K562 (cell line): Measurements from ENCODE around the gene CRABP2.

ENCODE experiments used
- JUND ChIP-seq, 2 experiments: IDR thresholded peaks; 2 replicates in 1 of 2; 3 replicates in 1 of 2; pipeline ENCODE4 v1.6.1; 2011; ENCODE audit warnings: borderline replicate concordance in 2 of 2, low read depth in 2 of 2, low read length in 2 of 2, improper control_type of control experiment in 1 of 2, missing biosample characterization in 1 of 2, missing genetic modification characterization in 1 of 2, missing genetic modification reagents in 1 of 2
- NR3C1 ChIP-seq: sonication (generic); formaldehyde crosslinking; IDR thresholded peaks from 2 replicates; pipeline ENCODE4 v1.8.1; 2022; ENCODE audit warnings: missing genetic modification reagents
- POLR2A ChIP-seq: fragments of 450-650 bp; conservative IDR thresholded peaks from 2 replicates; pipeline ENCODE4 v1.6.1; 2016
- RCOR1 ChIP-seq, 2 experiments: IDR thresholded peaks; 2 replicates each; pipeline ENCODE4 v1.6.1; 2012; ENCODE audit warnings: low read depth in 2 of 2, low read length in 2 of 2, borderline replicate concordance in 1 of 2, improper control_type of control experiment in 1 of 2
- SFPQ ChIP-seq: fragments of 200-400 bp; formaldehyde crosslinking; IDR thresholded peaks from 2 replicates; pipeline ENCODE4 v1.6.1; 2017; ENCODE audit warnings: mild to moderate bottlenecking, low read depth, low read length, moderate library complexity
- SNRNP70 ChIP-seq: fragments of 200-400 bp; formaldehyde crosslinking; optimal IDR thresholded peaks from 2 replicates; pipeline ENCODE3; 2017; ENCODE audit warnings: low read depth, low read length
- ZNF551 ChIP-seq: fragments of 250-450 bp; sonication (Bioruptor Pico); IDR thresholded peaks from 2 replicates; pipeline ENCODE4 v1.5.0; 2021; ENCODE audit warnings: mild to moderate bottlenecking, moderate library complexity
- ZNF785 ChIP-seq: fragments of 250-450 bp; sonication (Bioruptor Pico); IDR thresholded peaks from 2 replicates; pipeline ENCODE4 v1.4.0; 2020; ENCODE audit warnings: mild to moderate bottlenecking
- TF ChIP-seq, protein P1 (sequence below): sonication (generic); formaldehyde crosslinking; IDR thresholded peaks from 2 replicates; pipeline ENCODE4 v1.8.1; 2023; ENCODE audit warnings: mild to moderate bottlenecking, missing genetic modification reagents
- TF ChIP-seq, protein P2 (sequence below), 3 experiments: IDR thresholded peaks in 2 of 3; conservative IDR thresholded peaks in 1 of 3; 2 replicates each; pipeline ENCODE4 v1.5.1; 2011 to 2012; ENCODE audit warnings: low read length in 3 of 3, mild to moderate bottlenecking in 3 of 3, control low read depth in 2 of 3, improper control_type of control experiment in 1 of 3, inconsistent platforms in 1 of 3, low read depth in 1 of 3, mixed read lengths in 1 of 3, moderate library complexity in 1 of 3; ENCODE audit not compliant: insufficient read depth in 2 of 3

- TF ChIP-seq, protein P1, sequence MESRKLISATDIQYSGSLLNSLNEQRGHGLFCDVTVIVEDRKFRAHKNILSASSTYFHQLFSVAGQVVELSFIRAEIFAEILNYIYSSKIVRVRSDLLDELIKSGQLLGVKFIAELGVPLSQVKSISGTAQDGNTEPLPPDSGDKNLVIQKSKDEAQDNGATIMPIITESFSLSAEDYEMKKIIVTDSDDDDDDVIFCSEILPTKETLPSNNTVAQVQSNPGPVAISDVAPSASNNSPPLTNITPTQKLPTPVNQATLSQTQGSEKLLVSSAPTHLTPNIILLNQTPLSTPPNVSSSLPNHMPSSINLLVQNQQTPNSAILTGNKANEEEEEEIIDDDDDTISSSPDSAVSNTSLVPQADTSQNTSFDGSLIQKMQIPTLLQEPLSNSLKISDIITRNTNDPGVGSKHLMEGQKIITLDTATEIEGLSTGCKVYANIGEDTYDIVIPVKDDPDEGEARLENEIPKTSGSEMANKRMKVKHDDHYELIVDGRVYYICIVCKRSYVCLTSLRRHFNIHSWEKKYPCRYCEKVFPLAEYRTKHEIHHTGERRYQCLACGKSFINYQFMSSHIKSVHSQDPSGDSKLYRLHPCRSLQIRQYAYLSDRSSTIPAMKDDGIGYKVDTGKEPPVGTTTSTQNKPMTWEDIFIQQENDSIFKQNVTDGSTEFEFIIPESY: no peak
- no peak for TF ChIP-seq RCOR1 (IDR thresholded peaks at IDR 0.05; ENCODE audit: borderline replicate concordance in 1 of 2, low read depth in 2 of 2, low read length in 2 of 2)
- TF ChIP-seq ZNF551 (CRISPR knock-in tag): no peak
- TF ChIP-seq JUND (IDR thresholded peaks at IDR 0.05; ENCODE audit: borderline replicate concordance, low read depth, low read length): no peak
- no peak for TF ChIP-seq JUND (tag; IDR thresholded peaks at IDR 0.05; ENCODE audit: borderline replicate concordance, low read depth, low read length)
- TF ChIP-seq, protein P2, sequence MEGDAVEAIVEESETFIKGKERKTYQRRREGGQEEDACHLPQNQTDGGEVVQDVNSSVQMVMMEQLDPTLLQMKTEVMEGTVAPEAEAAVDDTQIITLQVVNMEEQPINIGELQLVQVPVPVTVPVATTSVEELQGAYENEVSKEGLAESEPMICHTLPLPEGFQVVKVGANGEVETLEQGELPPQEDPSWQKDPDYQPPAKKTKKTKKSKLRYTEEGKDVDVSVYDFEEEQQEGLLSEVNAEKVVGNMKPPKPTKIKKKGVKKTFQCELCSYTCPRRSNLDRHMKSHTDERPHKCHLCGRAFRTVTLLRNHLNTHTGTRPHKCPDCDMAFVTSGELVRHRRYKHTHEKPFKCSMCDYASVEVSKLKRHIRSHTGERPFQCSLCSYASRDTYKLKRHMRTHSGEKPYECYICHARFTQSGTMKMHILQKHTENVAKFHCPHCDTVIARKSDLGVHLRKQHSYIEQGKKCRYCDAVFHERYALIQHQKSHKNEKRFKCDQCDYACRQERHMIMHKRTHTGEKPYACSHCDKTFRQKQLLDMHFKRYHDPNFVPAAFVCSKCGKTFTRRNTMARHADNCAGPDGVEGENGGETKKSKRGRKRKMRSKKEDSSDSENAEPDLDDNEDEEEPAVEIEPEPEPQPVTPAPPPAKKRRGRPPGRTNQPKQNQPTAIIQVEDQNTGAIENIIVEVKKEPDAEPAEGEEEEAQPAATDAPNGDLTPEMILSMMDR (IDR thresholded peaks at IDR 0.05 in 2 of 3, conservative IDR thresholded peaks at IDR 0.05 in 1 of 3; ENCODE audit: insufficient read depth in 2 of 3, low read depth in 1 of 3, low read length in 3 of 3): no peak
- no peak for TF ChIP-seq ZNF785 (CRISPR knock-in tag)
- TF ChIP-seq POLR2A: no peak
- no peak for TF ChIP-seq SFPQ
- no peak for TF ChIP-seq NR3C1 (CRISPR knock-in tag)
- TF ChIP-seq SNRNP70: no peak
These were observed 34.9 kb upstream of the CRABP2 start for GRCh38 chr1:156740237-156740740.
